AG04449 (cell line): ENCODE measurements around the gene CYREN.
A peak's percentile ranks its signal among the peaks of the same experiment; 100 is the strongest.

Source experiments
- CTCF ChIA-PET: fragments of 350-600 bp; formaldehyde crosslinking; extraction: SDS; loops from one replicate; lab custom pipeline; 2021; ENCODE audit warnings: antibody characterized with exemption; lab: Yijun Ruan, JAX
- POLR2A ChIA-PET: fragments of 400-600, 350-600 bp; formaldehyde crosslinking; extraction: SDS; loops from one replicate; lab custom pipeline; 2020; ENCODE audit warnings: antibody characterized with exemption, inconsistent platforms; lab: Yijun Ruan, JAX
- DNase-seq: peaks from one replicate; pipeline ENCODE4 v3.0.0-alpha.2; 2010; ENCODE audit warnings: low read depth, low spot score
- H3K4me3 ChIP-seq: 2 replicates; pipeline ENCODE4 v1.5.1; 2011; ENCODE audit warnings: low read depth, mild to moderate bottlenecking, control low read depth, low read length
- CTCF ChIP-seq: IDR thresholded peaks from one replicate; pipeline ENCODE4 v1.5.1; 2011; ENCODE audit warnings: mild to moderate bottlenecking, moderate library complexity, low read length, control low read depth, inconsistent platforms; ENCODE audit not compliant: insufficient read depth; ENCODE audit errors: missing control alignments

CYREN gene

GRCh38 chr7:135211179-135211945 is 40.9 kb upstream of the CYREN start, which contains the start of gene WDR91:
Gene WDR91, minus strand, starts transcription at chr7:135211526. Its CDS starts 24 bp downstream, at chr7:135211502.
- DNase-seq, result no peak
- POLR2A ChIA-PET, result interaction anchor here (1.0 kb wide), 1 partner anchor 11 kb away, joined by 3 read pairs; no protein-coding TSS in a partner anchor
- H3K4me3 ChIP-seq, result peak within 1 kb of the TSS; percentile 80
- peak; percentile 3 for TF ChIP-seq CTCF
- CTCF ChIA-PET, result interaction anchor here (1.0 to 1.9 kb wide), 5 partner anchors 17 to 525 kb away, joined by 3 to 5 read pairs (median 4); partner anchors contain the start of gene CYREN

GRCh38 chr7:135210888-135211178 is 40.3 kb upstream of the CYREN start:
- H3K4me3 ChIP-seq, result peak overlapping the region; percentile 80
- ChIA-PET POLR2A (interaction anchor here (0.6 to 1.0 kb wide), 2 partner anchors 10 to 43 kb away, joined by 3 read pairs; no protein-coding TSS in a partner anchor), CTCF (interaction anchor here (0.7 to 1.9 kb wide), 6 partner anchors 12 to 524 kb away, joined by 3 to 5 read pairs (median 3); partner anchors contain the start of genes AGBL3 and CYREN)
- TF ChIP-seq CTCF, result no peak
- DNase-seq, result no peak

GRCh38 chr7:135209225-135209834 is 38.8 kb upstream of the CYREN start:
- no peak for TF ChIP-seq CTCF
- H3K4me3 ChIP-seq, result no peak overlapping the region
- CTCF ChIA-PET, result interaction anchor here (1.1 kb wide), 1 partner anchor 16 kb away, joined by 3 read pairs; no protein-coding TSS in a partner anchor
- POLR2A ChIA-PET, result interaction anchor here (0.8 to 1.4 kb wide), 2 partner anchors 12 to 13 kb away, joined by 3 to 5 read pairs; no protein-coding TSS in a partner anchor
- no peak for DNase-seq

GRCh38 chr7:135208102-135208793 is 37.7 kb upstream of the CYREN start:
- CTCF ChIA-PET, result interaction anchor here (1.1 kb wide), 1 partner anchor 13 kb away, joined by 3 read pairs; no protein-coding TSS in a partner anchor
- TF ChIP-seq CTCF, result no peak
- no peak for DNase-seq
- H3K4me3 ChIP-seq, result no peak overlapping the region
- POLR2A ChIA-PET, result interaction anchor here (1.4 kb wide), 1 partner anchor 11 kb away, joined by 3 read pairs; no protein-coding TSS in a partner anchor

- POLR2A ChIA-PET, result no interaction called here
- no peak overlapping the region for H3K4me3 ChIP-seq
- TF ChIP-seq CTCF, result no peak
- CTCF ChIA-PET, result interaction anchor here (1.1 kb wide), 1 partner anchor 12 kb away, joined by 3 read pairs; no protein-coding TSS in a partner anchor
- no peak for DNase-seq
These were observed 37.0 kb upstream of the CYREN start for GRCh38 chr7:135207406-135208101.
